ENCODE measurements around the gene PRPF8.

GRCh38 chr17:1724351-1724868 is 39.7 kb upstream of the PRPF8 start, which contains the start of gene WDR81:
- TF ChIP-seq EZH2 (IDR thresholded peaks at IDR 0.05; ENCODE audit: borderline replicate concordance, low read depth, low read length, poor library complexity, severe bottlenecking) = no peak
- no peak for TF ChIP-seq CTCF (conservative IDR thresholded peaks at IDR 0.05; ENCODE audit: low read depth, low read length)
